Measurements from ENCODE around the gene NFYC. TPM values are rescaled to one million over a fixed set of nuclear protein-coding genes. Genes with fewer than 3 reads are reported as not detected.

NFYC gene
- total and polyA plus RNA-seq, 2 of the 8 experiments (the other 6 are each of a cell fraction or from before 2014, with no cell fraction given) = 54.1 to 124 TPM

DNA sequence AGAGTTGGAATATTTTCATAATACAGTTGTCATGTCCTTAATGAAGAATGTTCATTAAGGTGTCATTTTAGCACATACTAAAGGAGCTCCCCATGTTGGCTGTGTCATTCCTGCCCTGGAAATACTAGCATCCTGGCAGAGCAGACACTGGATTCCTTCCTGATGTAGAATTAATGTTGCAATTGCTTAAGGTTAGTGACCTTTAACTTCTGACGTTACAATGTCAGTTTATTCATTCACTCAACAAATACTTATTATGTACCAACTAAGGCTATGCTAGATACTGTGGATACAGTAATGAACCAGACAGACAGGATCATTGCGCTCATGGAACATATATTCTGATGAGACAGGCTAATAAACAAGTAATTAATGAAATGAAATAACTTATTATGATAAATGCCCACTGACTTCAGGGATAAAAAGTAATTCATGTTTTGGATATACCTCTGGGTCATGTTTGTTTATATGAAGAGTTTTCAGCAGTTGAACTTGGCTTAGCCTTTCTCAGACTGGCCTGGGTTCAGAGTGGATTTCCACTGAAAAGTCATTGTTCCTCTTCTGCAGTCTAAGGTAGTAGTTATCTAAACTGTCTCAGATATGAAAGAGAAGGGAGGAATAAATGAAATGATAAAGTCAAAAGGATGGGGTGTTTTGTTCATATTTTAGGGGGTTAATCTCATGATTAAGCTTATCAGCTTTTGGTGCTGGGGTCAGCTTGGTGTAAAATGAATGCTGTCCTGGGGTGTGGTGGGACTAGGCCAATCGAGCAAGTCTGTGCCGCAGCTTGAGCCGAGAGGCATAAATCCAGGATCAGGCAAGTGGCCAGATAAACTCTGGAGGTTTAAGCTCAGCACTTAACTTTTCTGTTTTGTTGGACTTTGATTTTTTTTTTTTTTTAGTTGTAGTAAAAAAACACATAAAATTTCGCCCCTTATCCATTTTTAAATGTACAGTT lies 48.8 kb downstream of the NFYC start:
- H3K4ac ChIP-seq (replicated peaks; ENCODE audit: insufficient read length, low read depth, low read length) = no peak overlapping the region
- no peak overlapping the region for H3K56ac ChIP-seq (replicated peaks; ENCODE audit: insufficient read length, low read depth, low read length)
- H4K8ac ChIP-seq (ENCODE audit: extremely low read depth, insufficient read depth, low read length) = no peak overlapping the region
- no peaks in the 10 kb centered on the region for H3K9me3 ChIP-seq (ENCODE audit: insufficient read depth in 2 of 2, low read depth in 1 of 2, low read length in 1 of 2)
- H3K36me3 ChIP-seq (ENCODE audit: control insufficient read depth in 2 of 4, insufficient read depth in 4 of 4, low read length in 3 of 4) = peaks cover 0 to 51% (median 16%) of the 10 kb centered on the region in 4 experiments; a peak in 6 of 8 replicates
- no peak overlapping the region for H3K27ac ChIP-seq (ENCODE audit: low read depth, low read length)
- no peak overlapping the region for H2BK120ac ChIP-seq (replicated peaks; ENCODE audit: low read depth, low read length)
- H3K9ac ChIP-seq (replicated peaks in 1 of 4; ENCODE audit: extremely low read depth in 1 of 4, low read depth in 3 of 4, low read length in 3 of 4) = no peak overlapping the region
- FAIRE-seq = no peak
- H2BK12ac ChIP-seq (ENCODE audit: low read depth, low read length) = no peak overlapping the region
- peaks cover 5 to 6% of the 10 kb centered on the region in 2 experiments for H4K20me1 ChIP-seq (replicated peaks in 1 of 2; ENCODE audit: control insufficient read depth in 1 of 2, insufficient read depth in 2 of 2, low read length in 2 of 2)
- H4K5ac ChIP-seq (ENCODE audit: insufficient read length, low read depth, low read length) = no peak overlapping the region
- no peak overlapping the region for H4K91ac ChIP-seq (replicated peaks; ENCODE audit: insufficient read length, low read length)
- H2BK20ac ChIP-seq (ENCODE audit: low read length) = no peak overlapping the region
- WGBS, 2 experiments (ENCODE audit: extremely low coverage in 1 of 2, insufficient coverage in 1 of 2, insufficient read length in 1 of 2, insufficient replicate concordance in 2 of 2, low coverage in 1 of 2, low lambda C conversion rate in 2 of 2, missing lambda C conversion rate in 1 of 2) = 78% methylated on average over 6 of the region's 6 CpGs; no CpG with 5 or more reads in 1 of the 2 experiments
- H2BK15ac ChIP-seq (ENCODE audit: low read length) = no peak overlapping the region
- no peak overlapping the region for H2AK5ac ChIP-seq (ENCODE audit: low read depth, low read length)
- H3K14ac ChIP-seq (ENCODE audit: insufficient read length) = no peak overlapping the region
- peaks cover 0 to 26% of the 10 kb centered on the region in 2 experiments; a peak in 2 of 4 replicates for H3K79me2 ChIP-seq (ENCODE audit: control insufficient read depth in 1 of 2, insufficient read depth in 2 of 2, low read length in 2 of 2)
- ChIA-PET POLR2A (ENCODE audit: partially characterized antibody) (interaction anchor here (0.6 to 2.2 kb wide), 4 partner anchors 10 to 52 kb away, joined by 3 to 8 read pairs (median 4); no protein-coding TSS in a partner anchor), CTCF (ENCODE audit: partially characterized antibody) (no interaction called here)
- H3K27me3 ChIP-seq (replicated peaks in 1 of 4; ENCODE audit: control insufficient read depth in 3 of 4, extremely low read depth in 1 of 4, insufficient read depth in 3 of 4, low read length in 3 of 4) = no peaks in the 10 kb centered on the region
- no peak overlapping the region for H2AFZ ChIP-seq (ENCODE audit: low read length)
- H3K4me3 ChIP-seq (ENCODE audit: extremely low read depth in 1 of 4, insufficient read depth in 2 of 4, low read depth in 3 of 4, low read length in 4 of 4) = no peak overlapping the region
- H3K18ac ChIP-seq (ENCODE audit: extremely low read depth, low read length) = no peak overlapping the region
- H3K23ac ChIP-seq (ENCODE audit: insufficient read length) = no peak overlapping the region
- no peaks in the 10 kb centered on the region for H3K4me1 ChIP-seq (replicated peaks in 1 of 4; ENCODE audit: control insufficient read depth in 3 of 4, insufficient read depth in 4 of 4, low read length in 3 of 4)
- no peak overlapping the region for H3K4me2 ChIP-seq (ENCODE audit: insufficient read depth in 1 of 2, low read depth in 2 of 2, low read length in 2 of 2)
- no peak for DNase-seq (ENCODE audit: low read depth in 1 of 2, low spot score in 2 of 2)
- peaks cover 2% of the 10 kb centered on the region; the same call in 1 of the 2 replicates for H3K79me1 ChIP-seq (ENCODE audit: low read depth, low read length)
- H3K23me2 ChIP-seq (ENCODE audit: low read depth, low read length) = no peaks in the 10 kb centered on the region
- no peak overlapping the region for H2BK5ac ChIP-seq (ENCODE audit: low read depth, low read length)
- TF ChIP-seq HDAC2 (IDR thresholded peaks at IDR 0.05; ENCODE audit: borderline replicate concordance in 1 of 2, low read depth in 2 of 2, low read length in 2 of 2) (no peak), RAD21 (IDR thresholded peaks at IDR 0.05 in 1 of 2, conservative IDR thresholded peaks at IDR 0.05 in 1 of 2; ENCODE audit: low read depth in 2 of 2, low read length in 2 of 2) (no peak), RBBP5 (IDR thresholded peaks at IDR 0.05; ENCODE audit: borderline replicate concordance, low read depth, low read length) (no peak), KDM5A (IDR thresholded peaks at IDR 0.05; ENCODE audit: low read length) (no peak), RNF2 (IDR thresholded peaks at IDR 0.05; ENCODE audit: borderline replicate concordance, low read depth, low read length, missing control alignments, poor library complexity, severe bottlenecking) (no peak), CBX5 (IDR thresholded peaks at IDR 0.05; ENCODE audit: low read depth, low read length) (no peak)
- TF ChIP-seq, protein P1, sequence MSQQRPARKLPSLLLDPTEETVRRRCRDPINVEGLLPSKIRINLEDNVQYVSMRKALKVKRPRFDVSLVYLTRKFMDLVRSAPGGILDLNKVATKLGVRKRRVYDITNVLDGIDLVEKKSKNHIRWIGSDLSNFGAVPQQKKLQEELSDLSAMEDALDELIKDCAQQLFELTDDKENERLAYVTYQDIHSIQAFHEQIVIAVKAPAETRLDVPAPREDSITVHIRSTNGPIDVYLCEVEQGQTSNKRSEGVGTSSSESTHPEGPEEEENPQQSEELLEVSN (IDR thresholded peaks at IDR 0.05) = no peak
